Activated CD4-positive, alpha-beta T cell treated with anti-CD3 and anti-CD28 coated beads for 24 hours (primary cell): ENCODE results near the gene ATG7.

ENCODE experiments used
- DNase-seq, 2 donors: peaks; one replicate each; pipeline ENCODE4 v3.0.0-alpha.2; 2020; ENCODE audit warnings: low read depth in 2 of 2

Gene ATG7

GRCh38 chr3:11554666-11555065 lies 282.5 kb downstream of the ATG7 start:
- DNase-seq = no peak

- no peak for DNase-seq
Measured at GRCh38 chr3:11555211-11555782, 283.1 kb downstream of the ATG7 start.

GRCh38 chr3:11555881-11556633 lies 283.9 kb downstream of the ATG7 start:
- no peak for DNase-seq

GRCh38 chr3:11556851-11557644 lies 284.9 kb downstream of the ATG7 start:
- no peak for DNase-seq

GRCh38 chr3:11558002-11558401 lies 285.8 kb downstream of the ATG7 start:
- no peak for DNase-seq

- no peak for DNase-seq
Measured at GRCh38 chr3:11558411-11558903, 286.3 kb downstream of the ATG7 start.

DNA sequence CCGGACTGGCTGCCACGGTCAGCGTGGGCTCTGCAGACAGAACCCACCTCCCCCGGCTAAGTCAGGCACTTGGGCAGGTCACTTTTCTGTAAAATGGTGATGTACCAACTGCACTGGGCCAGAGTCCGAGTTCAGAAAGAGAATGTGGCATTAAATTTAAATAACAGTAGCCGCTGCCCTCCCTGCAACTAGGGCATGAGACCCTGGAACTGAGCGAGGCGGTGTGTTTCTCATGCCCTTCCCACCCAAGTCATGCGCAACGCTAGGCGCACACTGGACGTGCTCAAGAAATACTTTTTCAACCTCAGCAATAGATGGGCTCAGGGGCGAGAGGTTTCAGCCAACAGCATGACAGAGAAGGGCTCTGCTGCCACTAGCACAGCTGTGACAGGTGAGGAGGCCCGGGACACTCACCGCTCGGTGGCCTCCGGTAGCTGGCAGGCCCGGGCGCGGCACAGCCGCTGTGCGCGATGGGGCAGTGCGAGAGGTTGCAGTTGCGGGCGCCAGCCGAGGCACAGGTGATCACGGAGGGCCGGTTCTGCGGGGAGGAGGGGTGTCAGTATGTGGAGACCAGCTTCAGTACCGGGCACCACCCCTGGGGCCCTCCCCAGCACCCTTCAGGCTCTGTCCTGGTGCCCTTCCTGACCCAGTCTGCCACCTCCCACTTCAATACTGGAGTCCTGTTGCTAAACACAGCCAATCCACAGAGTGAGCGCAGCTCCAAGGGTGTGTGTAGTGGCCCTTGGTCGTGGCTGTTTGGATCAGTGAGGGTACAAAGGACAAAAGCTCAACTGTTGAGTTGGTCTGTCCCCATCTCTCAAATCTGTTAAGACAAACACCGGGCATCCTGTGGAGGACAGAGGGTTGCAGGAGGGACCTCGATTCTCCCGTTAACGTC lies 287.0 kb downstream of the ATG7 start:
- no peak for DNase-seq

- DNase-seq = no peak
Measured at GRCh38 chr3:11559816-11560633, 287.8 kb downstream of the ATG7 start.

- DNase-seq = no peak
Measured at GRCh38 chr3:11560746-11561145, 288.5 kb downstream of the ATG7 start.

DNA sequence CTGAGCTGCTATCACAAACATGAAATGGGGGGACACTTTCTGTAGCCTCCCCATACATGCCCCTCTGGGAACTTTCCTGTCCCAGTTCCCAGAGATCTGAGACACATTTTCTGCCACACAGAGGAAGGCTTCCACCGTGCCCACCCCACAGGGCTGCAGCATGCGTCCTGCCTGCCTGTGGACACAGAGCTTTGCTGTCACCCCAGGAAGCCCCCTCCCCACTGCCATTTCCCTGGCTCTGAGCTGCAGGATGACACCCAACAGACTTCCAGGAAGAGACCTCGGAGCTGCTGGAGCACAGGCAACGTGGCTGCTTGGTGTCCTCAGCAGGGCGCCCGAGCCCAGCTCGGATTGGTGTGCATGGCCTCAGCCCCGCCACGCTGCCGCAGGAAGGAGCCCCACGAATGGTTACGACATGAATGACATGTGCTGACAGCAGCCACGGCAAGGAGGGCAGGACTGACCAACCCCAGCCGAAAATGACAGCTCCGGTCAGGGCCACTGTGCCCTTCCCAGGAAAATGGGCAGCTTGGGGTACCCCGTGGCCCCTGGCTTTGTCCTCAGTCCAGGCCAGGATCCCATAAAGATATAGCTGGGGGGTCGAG lies 290.2 kb downstream of the ATG7 start:
- DNase-seq = no peak

DNA sequence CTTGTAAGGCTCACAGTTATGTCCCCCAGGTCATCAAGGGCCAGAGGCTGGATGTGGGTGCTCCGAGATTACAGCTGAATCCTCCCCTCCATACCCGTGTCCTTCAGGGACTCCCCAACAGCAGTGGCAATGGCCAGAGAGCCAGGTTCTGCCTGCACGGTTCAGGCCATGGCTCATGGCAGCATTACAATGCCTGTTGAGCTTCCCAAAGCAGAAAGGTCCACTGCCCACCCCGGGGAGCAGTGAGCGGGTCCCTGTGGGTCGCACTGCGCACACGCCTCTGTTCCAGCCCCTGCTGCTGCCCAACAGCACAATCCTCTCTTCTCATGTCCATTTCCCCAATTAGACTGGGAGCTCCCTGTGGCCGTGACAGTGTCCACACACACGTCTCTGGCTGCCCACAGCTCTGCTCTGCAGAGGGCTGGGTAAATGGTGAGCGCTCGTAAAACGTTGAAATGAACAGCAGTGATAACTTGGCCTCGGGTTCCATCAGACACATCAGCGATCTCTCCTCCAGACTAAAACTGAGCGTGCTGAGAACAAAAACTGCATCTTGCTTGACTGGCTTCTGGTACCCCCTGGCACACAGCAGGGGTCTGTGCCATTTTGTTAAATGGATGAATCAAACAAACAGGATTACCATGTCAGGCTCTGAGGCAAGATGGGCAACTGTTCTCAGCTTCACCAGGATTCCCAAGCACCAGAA lies 291.1 kb downstream of the ATG7 start:
- no peak for DNase-seq

GRCh38 chr3:11563865-11564185 lies 291.6 kb downstream of the ATG7 start:
- no peak for DNase-seq

- no peak for DNase-seq
Measured at GRCh38 chr3:11564577-11565001, 292.4 kb downstream of the ATG7 start.

DNA sequence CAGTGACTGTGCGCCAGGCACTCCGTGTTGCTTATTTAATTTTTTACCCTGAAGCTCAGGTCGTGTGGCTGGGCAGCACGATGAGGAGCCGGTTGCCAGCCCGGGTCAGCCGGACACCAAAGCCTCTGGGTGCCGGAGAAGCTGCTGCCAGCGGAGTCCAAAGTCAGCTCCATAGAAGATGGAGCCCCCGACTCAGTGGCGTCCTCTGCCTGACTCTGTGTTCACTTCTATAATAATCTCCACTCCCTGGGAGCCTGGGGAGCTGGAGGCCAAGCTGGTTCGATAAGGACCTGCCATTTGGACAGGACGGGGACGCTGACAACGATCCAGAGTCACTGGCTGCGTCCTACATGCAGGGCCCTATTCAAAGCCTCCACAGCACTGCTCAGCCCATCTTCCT lies 292.9 kb downstream of the ATG7 start:
- DNase-seq = no peak

DNA sequence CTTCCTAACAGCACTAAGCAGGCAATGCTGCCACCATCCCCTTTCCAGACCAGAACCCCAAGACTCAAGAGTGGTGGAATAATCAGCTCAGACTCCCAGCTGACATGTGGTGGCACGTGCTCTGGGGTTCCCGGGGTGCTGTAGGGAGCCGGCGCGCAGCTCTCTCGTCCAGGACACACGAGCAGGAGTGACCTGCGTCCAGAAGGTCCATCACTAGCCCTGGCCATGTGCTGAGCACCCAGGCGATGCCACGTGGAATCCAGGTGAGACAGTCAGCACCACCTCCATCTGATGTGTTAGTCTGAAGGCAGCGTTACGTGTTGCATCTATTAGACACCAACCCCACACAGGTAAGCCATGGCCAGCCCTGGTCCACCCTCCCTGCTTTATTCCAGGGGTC lies 293.3 kb downstream of the ATG7 start:
- no peak for DNase-seq

DNA sequence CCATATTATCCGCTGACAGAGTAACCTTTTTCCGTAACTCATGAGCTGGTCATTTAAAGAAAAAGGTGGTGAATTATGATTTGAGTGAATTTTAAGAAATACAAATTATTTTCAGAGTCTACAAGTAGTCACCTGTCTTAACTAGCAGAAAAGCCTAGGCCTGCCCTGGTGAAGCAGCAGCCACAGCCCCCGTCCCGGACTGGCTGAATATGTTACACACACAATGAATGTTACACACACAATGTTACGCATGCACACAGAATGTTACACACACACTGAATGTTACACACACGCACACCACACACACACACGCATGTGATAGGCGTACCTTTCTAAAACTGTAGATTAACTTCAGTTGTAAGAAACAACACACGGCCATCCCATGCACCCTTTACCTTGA lies 293.7 kb downstream of the ATG7 start:
- DNase-seq = no peak

DNA sequence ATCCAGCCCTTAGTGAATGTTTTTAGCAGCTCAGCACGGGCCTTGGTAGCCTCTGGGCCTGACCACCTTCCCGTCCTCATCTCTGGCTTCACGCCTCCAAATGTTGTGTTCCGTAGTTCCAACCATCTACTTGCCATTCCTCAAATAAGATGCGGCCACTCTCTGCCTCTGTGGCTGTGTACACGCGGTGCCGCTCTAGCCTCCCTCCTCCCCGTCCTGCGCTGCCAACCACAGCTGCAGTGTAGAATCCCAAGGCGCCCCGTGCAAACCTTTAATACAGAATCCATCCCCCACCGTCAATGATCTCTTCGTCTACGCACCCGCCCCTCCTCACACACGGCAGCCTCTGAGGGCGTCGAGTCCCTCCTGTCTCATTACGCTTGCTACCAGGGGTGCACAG lies 294.3 kb downstream of the ATG7 start:
- no peak for DNase-seq

DNA sequence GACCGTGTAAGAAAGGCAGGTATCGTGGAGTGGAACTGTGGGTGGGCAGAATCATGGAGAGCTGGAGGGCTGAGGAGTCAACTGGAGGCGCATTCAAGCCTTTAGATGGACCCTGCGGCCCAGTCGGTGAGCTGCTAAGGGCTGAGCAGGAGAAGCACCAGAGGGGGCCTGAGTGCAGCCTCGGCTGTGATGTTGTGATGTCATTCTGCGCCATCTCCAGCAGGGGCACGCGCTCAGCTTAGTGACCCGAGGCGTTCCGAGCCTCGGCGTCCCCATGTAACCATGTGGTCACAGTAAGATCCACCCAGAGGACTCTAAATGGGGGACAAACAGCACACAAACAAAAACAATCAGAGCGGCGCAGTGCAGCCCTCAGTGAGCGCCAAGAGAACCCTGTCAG lies 294.7 kb downstream of the ATG7 start:
- no peak for DNase-seq

GRCh38 chr3:11567516-11568467 lies 295.6 kb downstream of the ATG7 start:
- no peak for DNase-seq
